Right atrium auricular region (tissue), 2 donors: Measurements from ENCODE around the gene KAT7. TPM values are rescaled to one million over a fixed set of nuclear protein-coding genes. Genes with fewer than 3 reads are reported as not detected.

Experiments
- DNase-seq: peaks from one replicate; pipeline ENCODE4 v3.0.0-alpha.2; 2019; ENCODE audit warnings: low spot score
- H3K27ac ChIP-seq, 2 donors: fragments of 200-600 bp; sonication (generic); 1 replicate in 1 of 2; 2 replicates in 1 of 2; pipeline ENCODE4 v1.5.1; 2016 to 2019
- H3K27me3 ChIP-seq, 2 donors: fragments of 200-600 bp; sonication (generic); one replicate each; pipeline versions ENCODE4 v1.5.1 to v1.6.0; 2017 to 2019
- H3K36me3 ChIP-seq: fragments of 200-600 bp; sonication (generic); one replicate; pipeline ENCODE4 v1.5.1; 2016
- H3K4me1 ChIP-seq, 2 donors: fragments of 200-600 bp; sonication (generic); one replicate each; pipeline versions ENCODE4 v1.5.1 to v1.6.0; 2017 to 2019
- H3K4me3 ChIP-seq, 2 donors: fragments of 200-600 bp; sonication (generic); 1 replicate in 1 of 2; 2 replicates in 1 of 2; pipeline ENCODE4 v1.5.1; 2017 to 2019; ENCODE audit warnings: mild to moderate bottlenecking in 1 of 2, moderate library complexity in 1 of 2
- H3K9me3 ChIP-seq, 2 donors: fragments of 200-600 bp; sonication (generic); one replicate each; pipeline ENCODE4 v1.5.1; 2019
- CTCF ChIP-seq, 2 donors: fragments of 200-600 bp; sonication (generic); IDR thresholded peaks; one replicate each; pipeline ENCODE4 v1.5.1; 2019; ENCODE audit warnings: antibody characterized with exemption in 2 of 2
- total RNA-seq, 2 donors: library from RNA; depleted of rRNA; stranded (reverse); fragments of >200 nt; gene quantifications; one replicate each; pipeline ENCODE4 v1.1.0, GENCODE V29; 2016

Gene KAT7
- total RNA-seq, 2 donors from 2014 or later = 30.5 to 38.2 TPM

GRCh38 chr17:49763735-49764558, 24.5 kb upstream of the KAT7 start, which contains the start of gene FAM117A:
TSS of gene FAM117A (minus strand) at chr17:49764131. CDS start at chr17:49764087, 44 bp downstream.
- H3K36me3 ChIP-seq = no peaks in the 10 kb centered on the region
- DNase-seq = peak; percentile 99
- no peaks in the 10 kb centered on the region for H3K9me3 ChIP-seq
- TF ChIP-seq CTCF (IDR thresholded peaks at IDR 0.05) = no peak
- H3K27ac ChIP-seq = peak within 1 kb of the TSS; percentile 76 to 82
- no peaks in the 10 kb centered on the region for H3K27me3 ChIP-seq
- H3K4me1 ChIP-seq = peaks cover 0 to 30% of the 10 kb centered on the region in 2 donors
- peak within 1 kb of the TSS; percentile 68 to 98 for H3K4me3 ChIP-seq

- DNase-seq = no peak
- Histone ChIP-seq H3K27me3 (no peaks in the 10 kb centered on the region), H3K9me3 (no peaks in the 10 kb centered on the region), H3K4me1 (peaks cover 0 to 23% of the 10 kb centered on the region in 2 donors), H3K4me3 (peak overlapping the region in 1 of 2 donors; percentile 98), H3K36me3 (no peaks in the 10 kb centered on the region), H3K27ac (peak overlapping the region; percentile 32 to 76)
- TF ChIP-seq CTCF (IDR thresholded peaks at IDR 0.05) = no peak
These were observed 23.8 kb upstream of the KAT7 start for GRCh38 chr17:49764559-49765180.

GRCh38 chr17:49766918-49767530, 21.5 kb upstream of the KAT7 start:
- H3K27me3 ChIP-seq = no peaks in the 10 kb centered on the region
- no peak for DNase-seq
- no peak overlapping the region for H3K27ac ChIP-seq
- no peak overlapping the region for H3K4me3 ChIP-seq
- no peaks in the 10 kb centered on the region for H3K9me3 ChIP-seq
- no peak for TF ChIP-seq CTCF (IDR thresholded peaks at IDR 0.05)
- peaks cover 0 to 22% of the 10 kb centered on the region in 2 donors for H3K4me1 ChIP-seq
- no peaks in the 10 kb centered on the region for H3K36me3 ChIP-seq

GRCh38 chr17:49775546-49776260, 12.8 kb upstream of the KAT7 start:
- Histone ChIP-seq H3K27me3 (no peaks in the 10 kb centered on the region), H3K27ac (peak overlapping the region in 1 of 2 donors; percentile 32), H3K36me3 (no peaks in the 10 kb centered on the region), H3K4me1 (peaks cover 0 to 39% of the 10 kb centered on the region in 2 donors), H3K9me3 (no peaks in the 10 kb centered on the region), H3K4me3 (no peak overlapping the region)
- TF ChIP-seq CTCF (IDR thresholded peaks at IDR 0.05) = no peak
- peak; percentile 64 for DNase-seq

- H3K4me3 ChIP-seq = no peak overlapping the region
- no peaks in the 10 kb centered on the region for H3K27me3 ChIP-seq
- no peaks in the 10 kb centered on the region for H3K36me3 ChIP-seq
- H3K4me1 ChIP-seq = peaks cover 0 to 39% of the 10 kb centered on the region in 2 donors
- DNase-seq = no peak
- TF ChIP-seq CTCF (IDR thresholded peaks at IDR 0.05) = no peak
- no peaks in the 10 kb centered on the region for H3K9me3 ChIP-seq
- H3K27ac ChIP-seq = peak overlapping the region; percentile 1 to 33
These were observed 11.8 kb upstream of the KAT7 start for GRCh38 chr17:49776551-49777300.
